T-helper 2 cell treated with Interferon-gamma antibody and Interleukin-4, amounts not matched to agents 5 μg/mL and 100 μg/mL, for 36 hours (primary cell): ENCODE measurements around the gene ZNF20.
A peak's percentile ranks its signal among the peaks of the same experiment; 100 is the strongest.
"Not testable (repeated sequence)": the region's sequence is repeated elsewhere in the genome, so short reads cannot be mapped to it uniquely, and the experiment has no call there.

ENCODE experiments used
- DNase-seq: peaks from one replicate; pipeline ENCODE4 v3.0.0; 2021; ENCODE audit warnings: low spot score
- H3K27ac Mint-ChIP-seq: one replicate; pipeline ENCODE4 v1.8.0; 2021; ENCODE audit warnings: mild to moderate bottlenecking, mixed read lengths
- H3K27me3 Mint-ChIP-seq: one replicate; pipeline ENCODE4 v1.8.0; 2021; ENCODE audit warnings: low read depth, mixed read lengths
- H3K36me3 Mint-ChIP-seq: one replicate; pipeline ENCODE4 v1.8.0; 2021; ENCODE audit warnings: low read depth, mixed read lengths
- H3K4me1 Mint-ChIP-seq: one replicate; pipeline ENCODE4 v1.8.0; 2021; ENCODE audit warnings: low read depth, mixed read lengths
- H3K4me3 Mint-ChIP-seq: one replicate; pipeline ENCODE4 v1.8.0; 2022; ENCODE audit warnings: mild to moderate bottlenecking, moderate library complexity, mixed read lengths
- H3K9me3 Mint-ChIP-seq: one replicate; pipeline ENCODE4 v1.8.0; 2021; ENCODE audit warnings: mixed read lengths

The ZNF20 gene

DNA sequence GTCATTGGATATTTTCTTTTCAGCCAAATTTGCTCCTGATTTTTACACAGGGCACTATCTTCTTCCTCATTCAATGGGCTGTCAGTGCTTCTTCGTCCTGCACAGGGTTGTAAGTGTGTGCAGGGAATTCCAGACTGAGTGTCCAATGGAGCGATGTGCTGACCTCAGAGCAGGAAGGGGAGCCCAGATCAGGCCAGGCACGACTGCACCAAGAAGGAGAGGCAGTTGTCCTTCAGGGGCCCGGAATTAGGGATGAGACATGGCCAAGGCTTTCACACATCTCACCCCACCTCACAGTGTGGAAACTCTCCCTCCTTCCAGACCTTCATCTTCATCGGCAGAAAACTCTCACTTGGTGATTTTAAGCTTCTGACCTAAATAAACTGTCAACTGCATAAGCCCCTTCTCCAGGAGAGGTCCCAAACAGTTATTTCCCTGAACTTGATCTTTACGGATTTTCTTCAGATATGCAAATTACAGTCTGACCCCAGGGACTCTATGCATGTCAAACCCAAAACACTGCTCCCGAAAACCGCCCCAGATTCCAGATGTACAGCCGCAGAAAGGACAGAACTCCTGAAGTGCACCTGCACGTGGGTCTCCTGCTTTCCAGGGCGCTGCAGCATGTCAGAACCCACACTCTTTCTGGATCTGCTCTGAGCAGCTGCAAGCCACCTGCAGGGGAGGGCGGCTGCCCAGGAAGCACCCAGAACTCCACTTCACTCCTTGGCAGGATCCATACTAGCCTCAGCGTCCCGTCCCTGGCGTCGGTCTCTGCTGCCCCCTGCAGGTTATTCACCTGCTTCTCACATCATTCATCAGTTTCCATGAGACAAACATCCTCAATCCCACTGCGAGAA is 625 bp upstream of the ZNF20 start:
- Mint-ChIP-seq H3K4me1 (peaks cover 31% of the 10 kb centered on the region), H3K9me3 (peaks cover 18% of the 10 kb centered on the region), H3K27me3 (no peaks in the 10 kb centered on the region), H3K27ac (peak overlapping the region; percentile 13), H3K36me3 (peaks cover 33% of the 10 kb centered on the region), H3K4me3 (peak overlapping the region; percentile 90)
- DNase-seq: peak; percentile 77

GRCh38 chr19:12139269-12139668 is 881 bp downstream of the ZNF20 start:
- DNase-seq: no peak
- peaks cover 31% of the 10 kb centered on the region for H3K4me1 Mint-ChIP-seq
- no peak overlapping the region for H3K27ac Mint-ChIP-seq
- H3K27me3 Mint-ChIP-seq: no peaks in the 10 kb centered on the region
- H3K36me3 Mint-ChIP-seq: peaks cover 39% of the 10 kb centered on the region
- peak overlapping the region; percentile 90 for H3K4me3 Mint-ChIP-seq
- peaks cover 14% of the 10 kb centered on the region for H3K9me3 Mint-ChIP-seq

DNA sequence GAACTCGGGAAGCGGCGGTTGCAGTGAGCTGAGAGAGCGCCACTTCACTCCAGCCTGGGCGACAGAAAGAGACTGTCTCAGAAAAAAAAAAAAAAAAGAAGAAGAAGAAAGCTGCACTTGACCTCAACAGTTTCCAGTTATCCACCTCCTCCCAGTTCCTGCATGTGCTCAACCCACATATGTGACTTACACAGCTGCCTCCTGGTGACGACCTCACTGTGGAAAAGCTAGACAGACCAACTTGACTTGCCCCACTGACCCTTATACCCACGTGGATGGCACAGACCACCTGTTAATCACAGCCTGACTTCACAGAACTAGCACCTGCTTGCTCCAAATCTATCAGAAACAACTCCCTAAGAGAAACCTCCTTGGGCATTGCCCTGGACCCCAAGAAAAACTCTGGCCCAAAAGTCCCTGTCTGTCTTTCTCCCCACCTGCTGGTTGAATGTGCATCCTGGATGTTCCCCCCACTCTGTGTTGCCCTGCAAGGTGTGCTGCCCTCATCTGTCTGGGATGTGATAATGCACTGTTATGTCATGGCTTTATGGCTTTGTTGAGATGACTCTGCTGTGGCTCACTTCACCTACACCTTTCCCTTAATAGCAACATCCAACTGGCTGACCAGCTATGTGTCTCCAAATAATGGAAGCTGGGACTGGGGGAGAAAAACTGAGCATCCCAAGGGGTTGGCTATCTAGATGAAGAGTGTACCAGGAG is 2.8 kb downstream of the ZNF20 start:
- no peak for DNase-seq
- H3K9me3 Mint-ChIP-seq: peaks cover 29% of the 10 kb centered on the region
- H3K36me3 Mint-ChIP-seq: peaks cover 57% of the 10 kb centered on the region
- no peaks in the 10 kb centered on the region for H3K27me3 Mint-ChIP-seq
- H3K4me3 Mint-ChIP-seq: peak overlapping the region; percentile 33
- no peak overlapping the region for H3K27ac Mint-ChIP-seq
- peaks cover 31% of the 10 kb centered on the region for H3K4me1 Mint-ChIP-seq

DNA sequence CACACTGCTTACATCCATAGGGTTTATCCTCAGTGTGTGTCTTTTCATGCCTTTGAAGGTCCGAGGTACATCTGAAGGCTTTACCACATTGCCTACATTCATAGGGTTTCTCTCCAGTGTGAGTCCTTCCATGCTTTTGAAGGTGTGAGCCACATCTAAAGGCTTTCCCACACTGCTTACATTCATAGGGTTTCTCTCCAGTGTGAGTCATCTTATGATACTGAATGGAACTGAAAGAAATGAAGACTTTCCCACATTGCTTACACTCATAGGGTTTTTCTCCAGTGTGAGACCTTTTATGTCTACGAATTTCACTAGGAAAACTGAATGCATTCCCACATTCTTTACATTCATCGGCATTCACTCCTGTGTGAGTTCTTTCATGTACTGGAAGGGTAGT is 7.1 kb downstream of the ZNF20 start:
- Mint-ChIP-seq H3K36me3 (peaks cover 67% of the 10 kb centered on the region), H3K9me3 (peaks cover 49% of the 10 kb centered on the region), H3K4me3 (no peak overlapping the region), H3K27ac (no peak overlapping the region), H3K27me3 (no peaks in the 10 kb centered on the region), H3K4me1 (peaks cover 7% of the 10 kb centered on the region)
- no peak for DNase-seq

DNA sequence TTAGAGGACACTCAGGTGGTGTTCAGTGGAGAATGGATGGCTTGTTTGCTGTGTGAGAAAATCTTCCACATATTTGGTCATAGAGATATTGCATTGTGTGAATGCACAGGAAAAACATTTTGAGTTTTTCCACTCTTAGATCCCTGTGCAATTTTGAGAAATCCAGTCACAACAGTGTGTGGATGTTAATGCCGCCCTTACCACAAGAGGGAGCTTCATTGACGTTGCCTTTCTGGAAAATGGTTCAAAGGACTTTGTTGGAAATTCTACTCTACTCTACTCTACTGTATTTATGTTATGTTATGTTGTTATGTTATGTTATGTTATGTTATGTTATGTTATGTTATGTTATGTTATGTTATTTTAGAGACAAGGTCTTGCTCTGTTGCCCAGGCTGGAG is 13.4 kb downstream of the ZNF20 start:
- no peak overlapping the region for H3K27ac Mint-ChIP-seq
- peaks cover 14% of the 10 kb centered on the region for H3K36me3 Mint-ChIP-seq
- no peak overlapping the region for H3K4me3 Mint-ChIP-seq
- H3K27me3 Mint-ChIP-seq: no peaks in the 10 kb centered on the region
- DNase-seq: no peak
- no peaks in the 10 kb centered on the region for H3K4me1 Mint-ChIP-seq
- peaks cover 33% of the 10 kb centered on the region for H3K9me3 Mint-ChIP-seq

DNA sequence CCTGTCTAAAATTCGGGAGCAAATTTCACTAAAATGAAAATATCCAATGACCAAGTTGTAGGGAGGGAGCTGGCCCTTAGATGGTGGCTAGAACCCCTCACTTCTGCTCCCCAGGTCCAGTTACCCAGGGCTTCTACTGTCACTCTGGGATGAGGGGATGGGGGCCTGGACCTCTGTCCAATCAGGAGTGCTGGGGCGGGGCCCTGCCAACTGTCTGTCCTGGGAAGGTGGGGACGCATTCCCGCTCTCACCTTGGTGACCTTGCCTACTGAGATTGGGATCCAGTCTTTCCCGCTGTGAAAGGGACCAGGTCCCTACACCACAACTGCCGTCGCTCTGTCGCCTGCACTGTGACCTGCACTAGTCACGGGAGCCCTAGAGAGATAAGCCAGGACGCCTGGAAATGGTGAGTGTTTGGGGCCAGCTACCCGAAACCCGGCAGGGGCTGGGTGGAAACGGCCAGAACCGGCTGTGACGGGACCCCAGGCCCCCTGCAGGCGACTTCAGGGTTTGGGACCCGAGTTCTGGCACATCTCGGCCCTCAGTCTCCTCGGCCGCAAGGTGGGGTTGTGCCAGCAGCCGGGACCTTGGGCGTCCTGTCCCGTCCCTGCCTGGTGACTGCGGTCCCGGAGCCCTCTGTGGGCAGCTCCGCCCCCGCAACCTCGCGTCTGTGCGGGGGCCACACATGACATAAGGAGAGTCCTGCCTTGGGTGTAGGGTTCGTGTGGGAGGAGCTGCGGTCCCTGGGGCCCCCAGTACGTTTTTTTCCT is 22.8 kb downstream of the ZNF20 start:
- H3K36me3 Mint-ChIP-seq: peaks cover 18% of the 10 kb centered on the region
- H3K27ac Mint-ChIP-seq: no peak overlapping the region
- no peak overlapping the region for H3K4me3 Mint-ChIP-seq
- no peaks in the 10 kb centered on the region for H3K27me3 Mint-ChIP-seq
- peaks cover 43% of the 10 kb centered on the region for H3K9me3 Mint-ChIP-seq
- H3K4me1 Mint-ChIP-seq: no peaks in the 10 kb centered on the region
- no peak for DNase-seq

DNA sequence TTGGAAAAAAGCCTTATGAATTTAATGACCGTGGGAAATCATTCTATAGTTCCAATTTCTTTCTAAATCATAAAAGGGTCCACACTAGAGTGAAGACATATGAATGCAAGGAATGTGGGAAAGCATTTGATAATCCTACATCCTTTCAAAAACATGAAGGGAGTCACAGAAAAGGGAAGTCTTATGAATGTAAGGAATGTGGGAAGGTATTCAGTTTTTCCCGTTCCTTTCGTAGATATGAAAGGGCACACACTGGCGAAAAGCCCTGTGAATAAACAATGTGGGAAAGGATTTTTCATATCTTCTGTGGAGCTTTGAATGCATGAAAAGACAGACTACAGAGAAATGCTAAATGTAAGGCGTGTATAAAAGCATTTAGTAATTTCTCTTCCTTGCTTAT is 27.0 kb downstream of the ZNF20 start:
- no peaks in the 10 kb centered on the region for H3K27me3 Mint-ChIP-seq
- no peak overlapping the region for H3K27ac Mint-ChIP-seq
- DNase-seq: no peak
- no peaks in the 10 kb centered on the region for H3K4me1 Mint-ChIP-seq
- peaks cover 43% of the 10 kb centered on the region for H3K36me3 Mint-ChIP-seq
- no peak overlapping the region for H3K4me3 Mint-ChIP-seq
- H3K9me3 Mint-ChIP-seq: peaks cover 62% of the 10 kb centered on the region

- Mint-ChIP-seq H3K27ac (no peak overlapping the region), H3K27me3 (no peaks in the 10 kb centered on the region), H3K4me3 (no peak overlapping the region), H3K9me3 (peaks cover 62% of the 10 kb centered on the region), H3K4me1 (no peaks in the 10 kb centered on the region), H3K36me3 (peaks cover 43% of the 10 kb centered on the region)
- DNase-seq: peak; percentile 4
Observed at GRCh38 chr19:12112701-12113100, 27.4 kb downstream of the ZNF20 start.

DNA sequence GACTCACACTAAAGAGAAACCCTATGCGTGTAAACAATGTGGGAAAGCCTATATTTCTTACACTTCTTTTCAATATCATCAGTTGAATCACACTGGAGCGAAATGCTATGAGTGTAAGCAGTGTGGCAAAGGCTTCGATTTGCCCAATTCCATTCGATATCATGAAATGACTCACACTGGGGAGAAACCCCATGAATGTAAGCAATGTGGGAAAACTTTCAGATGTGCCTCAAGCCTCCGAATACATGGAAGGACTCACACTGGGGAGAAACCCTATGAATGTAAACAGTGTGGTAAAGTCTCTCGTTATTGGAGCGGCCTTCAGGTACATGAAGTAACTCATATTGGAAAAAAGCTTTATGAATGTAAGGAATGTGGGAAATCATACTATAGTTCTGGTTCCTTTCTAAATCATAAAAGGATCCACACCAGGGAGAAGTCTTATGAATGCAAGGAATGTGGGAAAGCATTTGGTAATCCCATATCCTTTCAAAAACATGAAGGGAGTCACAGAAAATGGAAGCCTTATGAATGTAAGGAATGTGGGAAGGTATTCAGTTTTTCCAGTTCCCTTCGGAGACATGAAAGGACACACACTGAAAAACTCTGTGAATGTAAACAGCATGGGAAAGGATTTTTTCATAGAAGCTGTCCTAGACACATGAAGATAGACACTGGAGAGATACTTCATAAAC is 28.1 kb downstream of the ZNF20 start:
- no peak overlapping the region for H3K4me3 Mint-ChIP-seq
- peaks cover 63% of the 10 kb centered on the region for H3K9me3 Mint-ChIP-seq
- H3K36me3 Mint-ChIP-seq: peaks cover 43% of the 10 kb centered on the region

GRCh38 chr19:12111176-12111575 is 29.0 kb downstream of the ZNF20 start:
- no peak overlapping the region for H3K4me3 Mint-ChIP-seq
- peaks cover 63% of the 10 kb centered on the region for H3K9me3 Mint-ChIP-seq
- H3K4me1 Mint-ChIP-seq: no peaks in the 10 kb centered on the region
- peaks cover 44% of the 10 kb centered on the region for H3K36me3 Mint-ChIP-seq
- H3K27me3 Mint-ChIP-seq: no peaks in the 10 kb centered on the region
- DNase-seq: no peak
- H3K27ac Mint-ChIP-seq: no peak overlapping the region

More for the DNA sequence above, 28.1 kb downstream of the ZNF20 start:
- Mint-ChIP-seq H3K27ac (no peak overlapping the region), H3K4me1 (no peaks in the 10 kb centered on the region), H3K27me3 (no peaks in the 10 kb centered on the region)
- DNase-seq: no peak

DNA sequence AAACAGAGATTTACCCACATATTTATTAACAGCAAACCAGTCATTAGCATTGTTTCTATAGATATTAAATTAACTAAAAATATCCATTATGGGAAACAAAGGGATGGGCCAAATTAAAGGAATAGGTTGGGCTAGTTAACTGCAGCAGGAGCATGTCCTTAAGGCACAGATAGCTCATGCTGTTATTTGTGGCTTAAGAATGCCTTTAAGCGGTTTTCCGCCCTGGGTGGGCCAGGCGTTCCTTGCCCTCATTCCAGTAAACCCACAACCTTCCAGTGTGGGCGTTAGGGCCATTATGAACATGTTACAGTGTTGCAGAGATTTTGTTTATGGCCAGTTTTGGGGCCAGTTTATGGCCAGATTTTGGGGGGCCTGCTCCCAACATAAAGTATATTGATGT is 36.2 kb downstream of the ZNF20 start:
- peaks cover 64% of the 10 kb centered on the region for H3K9me3 Mint-ChIP-seq
- H3K27ac Mint-ChIP-seq: not testable (repeated sequence)

GRCh38 chr19:12098040-12098439 is 42.1 kb downstream of the ZNF20 start:
- Mint-ChIP-seq H3K4me1 (peaks cover 2% of the 10 kb centered on the region), H3K27ac (no peak overlapping the region), H3K27me3 (no peaks in the 10 kb centered on the region), H3K4me3 (no peak overlapping the region), H3K36me3 (peaks cover 39% of the 10 kb centered on the region), H3K9me3 (peaks cover 71% of the 10 kb centered on the region)
- no peak for DNase-seq

More for the DNA sequence above, 36.2 kb downstream of the ZNF20 start:
- peaks cover 17% of the 10 kb centered on the region for H3K36me3 Mint-ChIP-seq
- DNase-seq, H3K4me3 Mint-ChIP-seq, H3K4me1 Mint-ChIP-seq, H3K27me3 Mint-ChIP-seq: not testable (repeated sequence)

GRCh38 chr19:12095111-12095790 is 44.9 kb downstream of the ZNF20 start:
- H3K27ac Mint-ChIP-seq: no peak overlapping the region
- no peaks in the 10 kb centered on the region for H3K27me3 Mint-ChIP-seq
- H3K4me1 Mint-ChIP-seq: peaks cover 7% of the 10 kb centered on the region
- peaks cover 49% of the 10 kb centered on the region for H3K9me3 Mint-ChIP-seq
- peaks cover 35% of the 10 kb centered on the region for H3K36me3 Mint-ChIP-seq
- H3K4me3 Mint-ChIP-seq: no peak overlapping the region
- DNase-seq: no peak
